Urothelium cell line (cell line): Measurements from ENCODE around the gene HIBADH.
A peak's percentile ranks its signal among the peaks of the same experiment; 100 is the strongest.

Experiments used
- DNase-seq: peaks from one replicate; pipeline ENCODE4 v3.0.0; 2011; ENCODE audit warnings: low spot score, mixed read lengths
- FAIRE-seq: peaks from 2 replicates; lab custom pipeline; 2011; peaks lifted over from hg19 to GRCh38; lab: Jason Lieb, UNC

HIBADH gene

DNA sequence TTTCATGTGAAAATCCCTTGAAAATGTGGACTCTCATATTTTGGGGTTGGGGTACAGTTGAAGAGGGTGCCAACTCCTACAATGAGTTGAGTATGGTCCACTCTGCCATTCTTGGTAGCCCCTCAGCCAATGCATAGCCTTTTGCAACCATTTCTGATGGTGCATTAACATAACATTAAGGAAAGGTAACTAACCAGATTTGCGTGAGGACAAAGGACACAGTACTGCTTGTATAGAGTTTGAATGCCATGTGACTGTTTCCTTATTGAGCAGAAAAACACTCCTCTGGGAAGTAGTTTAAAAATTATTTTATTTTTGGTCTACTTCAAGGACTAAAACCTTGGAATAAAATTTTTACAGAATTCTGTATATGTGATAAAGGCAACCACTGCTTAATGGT, 107.9 kb downstream of the HIBADH start:
- DNase-seq (no peak), FAIRE-seq (peak; percentile 13)

DNA sequence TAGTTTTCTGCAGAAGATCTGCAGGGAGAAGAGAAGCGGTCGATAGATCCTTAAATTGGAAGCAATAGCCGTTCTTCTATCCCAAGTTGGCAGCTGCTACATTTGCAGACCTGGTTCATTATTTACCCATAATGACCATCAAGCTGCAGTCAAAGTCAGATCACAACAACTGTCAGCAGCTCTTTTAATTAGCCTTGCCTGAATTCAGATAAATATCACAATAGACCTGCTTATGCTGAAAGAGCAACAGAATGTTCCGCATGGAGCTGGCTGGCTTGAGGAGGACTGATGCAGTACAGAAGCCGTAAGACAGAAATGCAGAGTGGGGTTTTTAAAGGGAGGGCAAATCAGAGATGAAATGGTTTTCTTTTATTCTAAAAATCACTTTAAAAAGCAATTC, 109.4 kb downstream of the HIBADH start:
- DNase-seq: no peak

GRCh38 chr7:27551803-27552400, 110.8 kb downstream of the HIBADH start:
- FAIRE-seq (peak; percentile 30), DNase-seq (no peak)

More for the DNA sequence above, 109.4 kb downstream of the HIBADH start:
- peak; percentile 56 for FAIRE-seq

GRCh38 chr7:27549606-27550005, 113.1 kb downstream of the HIBADH start:
- no peak for DNase-seq
- no peak for FAIRE-seq

- FAIRE-seq (no peak), DNase-seq (no peak)
These were observed 114.4 kb downstream of the HIBADH start for GRCh38 chr7:27548304-27548703.

GRCh38 chr7:27547401-27547800, 115.3 kb downstream of the HIBADH start:
- no peak for DNase-seq
- FAIRE-seq: no peak

DNA sequence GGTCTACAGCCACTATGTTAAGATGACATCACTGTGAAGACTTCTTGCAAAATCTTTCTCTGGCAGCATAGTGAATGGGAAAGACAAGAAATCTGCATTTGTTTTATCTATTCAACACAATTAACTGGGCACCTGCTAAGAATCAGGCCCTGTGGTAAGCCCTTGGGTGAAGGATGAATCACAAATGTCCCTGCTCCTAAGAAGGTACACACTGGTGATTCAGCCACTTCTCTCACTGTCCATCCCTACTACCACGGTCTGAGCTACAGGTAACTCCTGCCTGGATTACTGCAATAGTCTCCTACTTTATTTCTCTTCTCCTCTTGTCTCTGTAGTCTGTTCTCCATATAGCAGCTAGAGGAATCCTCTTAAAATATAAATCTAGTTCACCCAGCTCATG, 116.1 kb downstream of the HIBADH start:
- DNase-seq (no peak), FAIRE-seq (no peak)

DNA sequence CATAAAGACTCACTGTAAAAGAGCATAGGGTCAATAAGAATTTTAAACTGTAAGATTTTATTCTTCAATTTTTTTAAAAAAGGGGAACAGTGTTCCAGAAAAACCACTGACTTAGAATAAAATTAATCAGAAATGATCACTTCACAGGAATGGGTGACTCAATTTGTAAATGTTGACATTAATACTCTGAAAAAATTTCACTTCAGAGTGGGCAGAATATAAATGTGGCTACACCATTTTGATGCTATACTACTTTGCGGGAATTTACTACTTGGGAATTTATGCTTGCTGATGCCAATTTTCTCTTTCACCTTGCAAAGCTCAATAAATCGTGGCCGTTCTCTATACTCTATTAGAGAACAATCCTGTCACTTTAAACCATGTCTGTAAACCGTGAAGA, 126.9 kb downstream of the HIBADH start:
- FAIRE-seq (no peak), DNase-seq (no peak)

- DNase-seq: no peak
- peak; percentile 35 for FAIRE-seq
These were observed 129.0 kb downstream of the HIBADH start for GRCh38 chr7:27533652-27534081.

DNA sequence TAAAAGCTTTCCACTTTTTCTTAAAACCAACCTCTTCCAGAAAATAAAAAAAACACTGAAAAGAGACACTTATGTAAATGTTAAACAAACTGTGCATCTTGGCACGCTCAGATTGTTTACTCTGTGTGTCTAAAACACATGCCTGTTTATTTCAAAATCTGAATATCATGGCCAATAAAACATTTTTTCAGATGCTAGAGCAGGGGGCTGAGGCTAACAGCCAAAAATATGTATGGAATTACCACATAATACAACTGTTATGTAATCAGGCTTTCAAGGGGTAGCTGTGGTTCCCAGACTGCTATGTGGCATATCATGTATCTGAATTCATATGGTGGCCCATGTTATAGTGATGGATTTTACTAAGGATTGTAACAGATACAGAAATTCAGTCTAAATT, 130.4 kb downstream of the HIBADH start:
- FAIRE-seq (no peak), DNase-seq (no peak)

DNA sequence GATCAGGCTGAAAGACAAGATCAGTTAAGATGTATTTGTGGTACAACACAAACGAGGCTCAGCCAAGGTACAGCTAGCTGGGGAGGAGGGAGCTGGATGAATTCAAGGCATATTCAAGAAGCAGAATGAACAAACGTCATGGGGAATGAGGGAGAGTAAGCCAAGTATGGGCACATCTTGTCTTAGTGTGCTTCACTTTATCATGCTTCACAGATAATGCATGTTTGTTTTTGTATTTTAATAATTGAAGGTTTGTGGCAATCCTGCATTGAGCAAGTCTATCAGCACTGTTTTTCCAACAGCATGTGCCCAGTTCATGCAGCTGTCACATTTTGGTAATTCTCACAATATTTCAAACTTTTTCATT, 135.4 kb downstream of the HIBADH start:
- no peak for FAIRE-seq

GRCh38 chr7:27526611-27527347, 135.9 kb downstream of the HIBADH start:
- DNase-seq: no peak
- no peak for FAIRE-seq

More for the DNA sequence above, 135.4 kb downstream of the HIBADH start:
- no peak for DNase-seq

DNA sequence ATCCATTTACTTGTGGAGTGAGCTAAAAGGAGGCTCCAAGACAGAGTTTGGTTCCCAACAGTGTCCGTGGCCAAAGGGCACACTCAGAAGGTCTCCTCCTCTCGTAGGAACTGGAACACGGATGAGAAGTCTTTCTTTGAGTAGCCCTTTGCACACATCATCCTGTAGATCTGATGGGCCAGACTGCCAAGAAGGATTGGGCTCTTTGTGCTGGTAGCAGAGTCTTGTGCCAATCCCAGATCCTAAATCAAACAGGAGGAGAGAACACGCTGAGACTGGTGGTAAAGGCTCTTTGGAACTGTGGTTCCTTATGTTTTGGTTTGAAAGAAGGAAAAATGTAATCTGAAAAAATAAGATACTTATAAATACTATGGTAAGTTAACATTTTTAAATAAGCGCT, 136.6 kb downstream of the HIBADH start:
- FAIRE-seq (no peak), DNase-seq (no peak)

DNA sequence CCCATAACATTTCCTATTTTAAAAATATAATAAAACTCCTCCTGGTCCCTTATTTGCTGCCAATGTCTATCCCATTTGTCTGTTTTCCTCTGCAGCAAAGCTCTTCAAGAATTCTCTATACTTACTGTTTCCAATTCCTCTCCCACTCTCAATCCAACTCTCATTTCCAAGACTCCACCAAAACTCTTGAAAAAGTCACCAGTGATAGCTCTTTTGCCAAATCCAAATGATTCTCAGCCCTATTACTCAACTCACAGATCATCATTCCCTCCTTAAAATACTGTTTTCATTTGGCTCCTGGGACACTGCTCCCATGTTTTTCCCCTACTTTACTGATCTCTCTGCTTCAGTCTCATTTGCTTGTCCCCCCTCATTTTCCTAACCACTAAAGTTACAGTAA, 139.4 kb downstream of the HIBADH start:
- DNase-seq (no peak), FAIRE-seq (no peak)

GRCh38 chr7:27522566-27522965, 140.1 kb downstream of the HIBADH start:
- no peak for DNase-seq
- no peak for FAIRE-seq

DNA sequence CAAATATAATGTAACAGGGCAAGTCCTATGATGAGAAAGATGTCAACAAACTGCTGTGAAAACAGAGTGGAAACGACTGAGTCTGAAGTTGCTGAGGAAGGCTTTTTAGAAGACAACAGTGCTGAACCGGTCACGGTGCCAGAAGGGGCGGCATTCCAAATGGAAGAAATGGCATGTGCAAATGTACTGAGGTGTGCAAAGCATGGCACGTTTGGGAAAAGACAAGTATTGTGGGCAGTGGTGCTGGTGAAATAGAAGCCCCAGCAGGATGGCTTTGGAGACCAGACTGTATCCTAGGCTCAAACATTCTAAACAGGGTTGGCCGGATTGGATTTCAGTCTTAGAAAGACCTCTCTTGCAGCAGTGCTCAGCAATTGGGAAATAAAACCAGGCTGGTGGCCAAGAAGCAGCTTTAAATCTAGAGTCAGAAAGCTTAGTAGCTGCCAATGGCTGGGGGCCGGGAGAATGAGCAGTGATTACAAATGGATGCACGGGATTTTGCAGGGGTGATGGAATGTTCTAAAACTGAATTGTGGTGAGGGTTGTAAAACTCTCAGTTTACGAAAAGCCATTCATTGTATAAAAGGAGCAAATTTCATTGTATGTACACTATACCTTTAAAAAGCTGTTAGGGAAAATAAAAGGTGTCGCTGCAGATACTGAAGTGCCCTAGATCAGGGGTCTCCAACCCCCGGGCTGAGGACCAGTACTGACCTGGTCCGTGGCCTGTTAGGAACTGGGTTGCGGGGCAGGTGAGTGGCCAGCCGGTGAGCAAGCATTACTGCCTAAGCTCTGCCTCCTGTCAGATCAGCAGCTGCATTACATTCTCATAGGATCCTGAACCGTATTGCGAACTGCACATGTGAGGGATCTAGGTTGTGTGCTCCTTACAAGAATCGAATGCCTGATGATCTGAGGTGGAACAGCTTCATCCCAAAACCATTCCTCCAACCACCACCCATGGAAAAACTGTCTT, 141.6 kb downstream of the HIBADH start:
- FAIRE-seq: peak; percentile 86

GRCh38 chr7:27519793-27520469, 142.8 kb downstream of the HIBADH start:
- no peak for FAIRE-seq
- no peak for DNase-seq

More for the DNA sequence above, 141.6 kb downstream of the HIBADH start:
- no peak for DNase-seq

GRCh38 chr7:27518561-27519350, 143.9 kb downstream of the HIBADH start:
- no peak for DNase-seq
- no peak for FAIRE-seq

DNA sequence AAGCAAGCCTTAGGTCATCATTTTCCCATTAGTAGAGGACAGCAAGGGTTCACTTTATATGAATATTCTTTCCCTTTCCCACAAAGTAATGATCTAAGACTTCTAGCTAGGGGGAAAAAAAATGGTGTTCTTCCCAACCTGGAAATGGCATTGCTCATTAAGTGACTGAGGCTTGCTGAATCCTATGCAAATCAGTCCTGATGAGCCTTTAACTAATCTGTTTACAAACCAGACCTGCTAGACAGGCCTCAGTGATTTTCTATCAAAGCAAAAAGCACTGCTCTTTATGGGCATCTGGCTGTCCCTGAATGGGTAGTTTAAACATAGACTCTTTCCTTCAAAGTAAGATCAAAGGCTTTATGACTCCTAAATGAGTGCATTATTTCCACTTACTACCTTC, 146.3 kb downstream of the HIBADH start:
- FAIRE-seq (no peak), DNase-seq (no peak)

- no peak for FAIRE-seq
- no peak for DNase-seq
These were observed 146.8 kb downstream of the HIBADH start for GRCh38 chr7:27515933-27516332.
